Neural progenitor cell (in vitro differentiated cells): ENCODE measurements around the gene NUFIP1.
A peak's percentile ranks its signal among the peaks of the same experiment; 100 is the strongest.

ENCODE experiments used
- CTCF ChIP-seq: fragments of 200-600 bp; sonication (generic); IDR thresholded peaks from 2 replicates; pipeline ENCODE4 v1.5.1; 2017; ENCODE audit warnings: antibody characterized with exemption, mild to moderate bottlenecking
- EZH2phosphoT487 ChIP-seq: fragments of 200-600 bp; sonication (generic); IDR thresholded peaks from 2 replicates; pipeline ENCODE4 v1.6.1; 2017; ENCODE audit warnings: antibody characterized with exemption

- TF ChIP-seq CTCF (peak; percentile 12), EZH2phosphoT487 (no peak)
These were observed 10.9 kb downstream of the NUFIP1 start for GRCh38 chr13:44978328-44978727.
